ENCODE results near the gene POLN.

POLN gene

GRCh38 chr4:2245057-2245786 lies 3.3 kb upstream of the POLN start:
- TF ChIP-seq, protein P1, sequence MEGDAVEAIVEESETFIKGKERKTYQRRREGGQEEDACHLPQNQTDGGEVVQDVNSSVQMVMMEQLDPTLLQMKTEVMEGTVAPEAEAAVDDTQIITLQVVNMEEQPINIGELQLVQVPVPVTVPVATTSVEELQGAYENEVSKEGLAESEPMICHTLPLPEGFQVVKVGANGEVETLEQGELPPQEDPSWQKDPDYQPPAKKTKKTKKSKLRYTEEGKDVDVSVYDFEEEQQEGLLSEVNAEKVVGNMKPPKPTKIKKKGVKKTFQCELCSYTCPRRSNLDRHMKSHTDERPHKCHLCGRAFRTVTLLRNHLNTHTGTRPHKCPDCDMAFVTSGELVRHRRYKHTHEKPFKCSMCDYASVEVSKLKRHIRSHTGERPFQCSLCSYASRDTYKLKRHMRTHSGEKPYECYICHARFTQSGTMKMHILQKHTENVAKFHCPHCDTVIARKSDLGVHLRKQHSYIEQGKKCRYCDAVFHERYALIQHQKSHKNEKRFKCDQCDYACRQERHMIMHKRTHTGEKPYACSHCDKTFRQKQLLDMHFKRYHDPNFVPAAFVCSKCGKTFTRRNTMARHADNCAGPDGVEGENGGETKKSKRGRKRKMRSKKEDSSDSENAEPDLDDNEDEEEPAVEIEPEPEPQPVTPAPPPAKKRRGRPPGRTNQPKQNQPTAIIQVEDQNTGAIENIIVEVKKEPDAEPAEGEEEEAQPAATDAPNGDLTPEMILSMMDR (IDR thresholded peaks at IDR 0.05; ENCODE audit: control extremely low read depth, extremely low read depth, low read depth, missing control alignments) = no peak
- POLR2A ChIA-PET = no interaction called here
- DNase-seq (ENCODE audit: extremely low spot score) = no peak
- CTCF ChIA-PET = interaction anchor here (1.5 kb wide), 1 partner anchor 224 kb away, joined by 3 read pairs; the partner anchor contains the start of gene RNF4

DNA sequence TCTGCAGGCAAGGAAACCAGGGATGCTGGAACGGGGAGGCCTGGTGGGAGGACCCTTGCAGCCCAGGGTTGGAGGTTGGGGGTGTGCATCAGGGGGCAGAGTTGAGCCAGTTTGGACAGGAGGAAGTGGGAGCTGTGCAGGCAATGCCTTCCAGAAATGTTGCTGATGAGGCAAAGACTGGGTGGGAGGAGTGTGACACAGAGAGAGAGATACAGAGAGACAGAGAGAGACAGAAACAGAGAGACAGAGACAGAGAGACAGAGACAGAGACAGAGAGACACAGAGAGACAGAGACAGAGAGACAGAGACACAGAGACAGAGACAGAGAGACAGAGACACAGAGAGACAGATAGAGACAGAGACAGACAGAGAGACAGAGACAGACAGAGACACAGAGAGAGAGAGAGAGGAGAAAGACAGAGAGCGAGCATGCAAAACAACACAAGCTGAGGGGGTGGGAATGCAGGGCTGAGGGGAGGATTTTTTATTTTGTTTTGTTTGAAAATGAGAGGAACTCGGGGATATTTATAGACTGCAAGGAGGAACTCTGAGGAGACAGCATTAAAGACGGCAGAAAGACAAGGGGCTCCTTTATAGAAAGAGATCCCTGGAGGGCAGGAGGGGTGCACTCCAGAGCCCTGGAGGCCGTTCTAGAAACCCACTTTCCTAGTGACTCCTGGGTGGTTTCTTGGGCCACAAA lies 1.9 kb upstream of the POLN start:
- TF ChIP-seq, protein P1 (IDR thresholded peaks at IDR 0.05; ENCODE audit: control extremely low read depth, extremely low read depth, low read depth, missing control alignments) = peak; percentile 20
- ChIA-PET POLR2A (no interaction called here), CTCF (interaction anchor here (1.1 to 1.5 kb wide), 2 partner anchors 24 to 225 kb away, joined by 3 to 4 read pairs; partner anchors contain the start of gene RNF4)
- peak; percentile 48 for DNase-seq (ENCODE audit: extremely low spot score)

DNA sequence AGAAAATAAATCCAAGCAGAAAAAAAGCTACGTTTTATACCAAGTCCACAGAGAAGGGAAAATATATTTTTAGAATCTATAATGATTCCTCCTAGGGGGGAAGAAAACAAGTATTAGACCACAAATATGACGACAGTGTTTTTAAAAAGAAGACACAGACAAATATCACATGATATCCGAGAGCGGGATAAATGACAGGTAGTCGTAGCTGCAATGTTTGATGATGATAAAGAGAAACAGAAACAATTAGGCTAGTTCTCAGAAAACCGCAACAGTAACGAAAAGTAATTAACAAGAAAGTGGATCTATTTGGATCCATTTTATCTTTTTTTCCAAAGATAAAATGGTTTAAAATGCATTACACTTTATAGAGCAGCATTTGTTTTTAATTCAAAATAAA lies 918 bp downstream of the POLN start:
- ChIA-PET POLR2A (no interaction called here), CTCF (interaction anchor here (1.0 to 1.8 kb wide), 3 partner anchors 17 to 174 kb away, joined by 3 to 6 read pairs (median 6); no protein-coding TSS in a partner anchor)
- no peak for DNase-seq (ENCODE audit: extremely low spot score)
- TF ChIP-seq, protein P1 (IDR thresholded peaks at IDR 0.05; ENCODE audit: control extremely low read depth, extremely low read depth, low read depth, missing control alignments) = no peak

- no peak for DNase-seq (ENCODE audit: extremely low spot score)
- TF ChIP-seq, protein P1 (IDR thresholded peaks at IDR 0.05; ENCODE audit: control extremely low read depth, extremely low read depth, low read depth, missing control alignments) = no peak
- ChIA-PET POLR2A (no interaction called here), CTCF (interaction anchor here (1.1 to 2.9 kb wide), 3 partner anchors 10 to 20 kb away, joined by 3 to 21 read pairs (median 4); no protein-coding TSS in a partner anchor)
Observed at GRCh38 chr4:2236944-2237666, 4.8 kb downstream of the POLN start.

GRCh38 chr4:2231082-2231481 lies 10.8 kb downstream of the POLN start:
- no peak for DNase-seq (ENCODE audit: extremely low spot score)
- ChIA-PET POLR2A (no interaction called here), CTCF (interaction anchor here (2.8 kb wide), 1 partner anchor 10 kb away, joined by 19 read pairs; no protein-coding TSS in a partner anchor)
- TF ChIP-seq, protein P1 (IDR thresholded peaks at IDR 0.05; ENCODE audit: control extremely low read depth, extremely low read depth, low read depth, missing control alignments) = no peak

DNA sequence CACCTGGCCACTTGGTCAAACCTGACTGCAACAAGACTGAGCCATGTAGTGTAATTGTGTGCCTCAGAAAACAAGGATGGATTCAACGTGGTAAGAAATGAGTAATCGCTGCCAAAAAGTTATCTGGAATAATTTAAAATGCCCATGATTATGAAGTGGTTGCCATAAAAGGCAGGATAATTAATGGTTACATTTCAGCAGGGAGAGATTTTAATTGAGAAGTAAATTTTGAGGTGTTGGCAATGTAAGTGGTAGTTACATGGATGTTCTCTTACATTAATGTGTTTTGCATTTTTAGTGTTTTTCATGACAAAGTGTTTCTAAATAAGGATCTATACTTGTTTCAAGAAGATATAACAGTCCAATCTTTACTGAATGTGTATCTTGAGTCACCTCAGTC lies 15.7 kb downstream of the POLN start:
- POLR2A ChIA-PET = no interaction called here
- DNase-seq (ENCODE audit: extremely low spot score) = no peak
- TF ChIP-seq, protein P1 (IDR thresholded peaks at IDR 0.05; ENCODE audit: control extremely low read depth, extremely low read depth, low read depth, missing control alignments) = no peak
- CTCF ChIA-PET = interaction anchor here (1.1 kb wide), 2 partner anchors 18 to 239 kb away, joined by 3 read pairs; no protein-coding TSS in a partner anchor
